ENCODE measurements around the gene TBX15.

GRCh38 chr1:118985640-118986554 is 2.2 kb downstream of the TBX15 start:
- no peak for TF ChIP-seq EZH2 (IDR thresholded peaks at IDR 0.05)
- no peak for TF ChIP-seq POLR2AphosphoS5 (IDR thresholded peaks at IDR 0.05; ENCODE audit: borderline replicate concordance, low read depth, low read length)
